ENCODE results near the gene P4HTM.

P4HTM gene

GRCh38 chr3:49017971-49018706 is 28.1 kb downstream of the P4HTM start, which contains the start of gene DALRD3:
Gene DALRD3 (minus strand): TSS chr3:49018580. CDS start chr3:49018564, 16 bp downstream.
- H2AFZ ChIP-seq (ENCODE audit: low read depth, low read length): peak within 1 kb of the TSS; percentile 6
- H3K9me3 ChIP-seq (ENCODE audit: low read length): no peaks in the 10 kb centered on the region
- H3K36me3 ChIP-seq (ENCODE audit: insufficient read depth, low read length): peaks cover 41% of the 10 kb centered on the region
- H3K4me3 ChIP-seq (ENCODE audit: low read length): peak within 1 kb of the TSS; percentile 71
- H3K4me1 ChIP-seq (ENCODE audit: insufficient read depth, low read length): peaks cover 28% of the 10 kb centered on the region
- H3K27me3 ChIP-seq (ENCODE audit: insufficient read depth, low read length): no peaks in the 10 kb centered on the region

GRCh38 chr3:49018707-49019006 is 28.6 kb downstream of the P4HTM start:
- Histone ChIP-seq H3K4me3 (ENCODE audit: low read length) (peak overlapping the region; percentile 71), H3K4me1 (ENCODE audit: insufficient read depth, low read length) (peaks cover 29% of the 10 kb centered on the region), H3K36me3 (ENCODE audit: insufficient read depth, low read length) (peaks cover 38% of the 10 kb centered on the region), H2AFZ (ENCODE audit: low read depth, low read length) (no peak overlapping the region), H3K27me3 (ENCODE audit: insufficient read depth, low read length) (no peaks in the 10 kb centered on the region), H3K9me3 (ENCODE audit: low read length) (no peaks in the 10 kb centered on the region)

GRCh38 chr3:49019941-49020329 is 29.9 kb downstream of the P4HTM start:
- Histone ChIP-seq H3K4me3 (ENCODE audit: low read length) (peak overlapping the region; percentile 66), H3K9me3 (ENCODE audit: low read length) (no peaks in the 10 kb centered on the region), H3K27me3 (ENCODE audit: insufficient read depth, low read length) (no peaks in the 10 kb centered on the region), H3K36me3 (ENCODE audit: insufficient read depth, low read length) (peaks cover 38% of the 10 kb centered on the region), H2AFZ (ENCODE audit: low read depth, low read length) (no peak overlapping the region), H3K4me1 (ENCODE audit: insufficient read depth, low read length) (peaks cover 29% of the 10 kb centered on the region)

DNA sequence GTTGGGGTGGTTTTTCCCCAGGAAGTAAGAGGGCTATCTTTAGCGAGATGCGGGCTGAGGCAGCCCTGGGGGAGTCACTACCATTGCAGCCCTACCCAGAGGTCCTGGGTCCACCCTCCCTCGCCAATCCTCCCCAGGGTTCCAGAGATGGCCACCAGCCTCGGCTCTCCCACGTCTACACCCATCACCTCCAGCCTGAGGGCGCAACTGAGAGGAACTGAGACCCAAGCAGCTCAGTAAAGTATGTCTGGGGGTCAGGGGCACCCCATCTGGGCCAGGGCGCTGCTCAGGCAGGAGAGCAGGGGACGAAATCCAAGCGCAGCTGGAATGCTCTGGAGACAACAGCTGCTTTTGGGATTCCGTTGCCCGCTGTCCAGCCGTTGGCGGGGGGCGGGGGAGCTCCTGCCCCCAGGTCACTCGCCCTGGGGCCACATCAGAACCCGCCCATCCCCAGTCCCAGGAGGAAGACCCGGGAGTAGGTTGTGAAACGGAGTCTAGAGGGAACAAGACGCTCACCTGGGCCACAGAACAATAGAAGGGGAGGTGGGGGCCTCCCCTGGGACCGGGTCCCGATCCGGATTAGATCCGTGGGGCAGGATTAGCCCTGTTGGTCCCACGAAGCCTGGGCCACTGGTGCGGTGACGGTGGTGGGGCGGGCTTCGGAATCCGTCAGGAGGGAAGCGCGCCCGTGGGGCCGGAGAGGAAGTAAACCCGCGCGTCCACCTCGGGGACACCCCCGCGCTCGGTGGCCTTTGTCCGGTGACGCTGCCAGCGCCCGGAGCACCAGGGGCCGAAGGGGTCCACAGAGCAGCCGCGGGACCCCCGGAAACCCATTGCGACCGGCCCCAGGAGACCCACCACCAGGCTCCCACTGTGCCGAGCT is 30.5 kb downstream of the P4HTM start:
- H3K4me3 ChIP-seq (ENCODE audit: low read length): peak overlapping the region; percentile 66
- no peak overlapping the region for H2AFZ ChIP-seq (ENCODE audit: low read depth, low read length)
- no peaks in the 10 kb centered on the region for H3K27me3 ChIP-seq (ENCODE audit: insufficient read depth, low read length)
- H3K36me3 ChIP-seq (ENCODE audit: insufficient read depth, low read length): peaks cover 38% of the 10 kb centered on the region
- peaks cover 29% of the 10 kb centered on the region for H3K4me1 ChIP-seq (ENCODE audit: insufficient read depth, low read length)
- no peaks in the 10 kb centered on the region for H3K9me3 ChIP-seq (ENCODE audit: low read length)

- Histone ChIP-seq H3K9me3 (ENCODE audit: low read length) (no peaks in the 10 kb centered on the region), H3K36me3 (ENCODE audit: insufficient read depth, low read length) (peaks cover 38% of the 10 kb centered on the region), H3K27me3 (ENCODE audit: insufficient read depth, low read length) (no peaks in the 10 kb centered on the region), H3K4me1 (ENCODE audit: insufficient read depth, low read length) (peaks cover 29% of the 10 kb centered on the region), H3K4me3 (ENCODE audit: low read length) (peak overlapping the region; percentile 66), H2AFZ (ENCODE audit: low read depth, low read length) (peak overlapping the region; percentile 58)
Observed at GRCh38 chr3:49021213-49021812, 31.3 kb downstream of the P4HTM start.

DNA sequence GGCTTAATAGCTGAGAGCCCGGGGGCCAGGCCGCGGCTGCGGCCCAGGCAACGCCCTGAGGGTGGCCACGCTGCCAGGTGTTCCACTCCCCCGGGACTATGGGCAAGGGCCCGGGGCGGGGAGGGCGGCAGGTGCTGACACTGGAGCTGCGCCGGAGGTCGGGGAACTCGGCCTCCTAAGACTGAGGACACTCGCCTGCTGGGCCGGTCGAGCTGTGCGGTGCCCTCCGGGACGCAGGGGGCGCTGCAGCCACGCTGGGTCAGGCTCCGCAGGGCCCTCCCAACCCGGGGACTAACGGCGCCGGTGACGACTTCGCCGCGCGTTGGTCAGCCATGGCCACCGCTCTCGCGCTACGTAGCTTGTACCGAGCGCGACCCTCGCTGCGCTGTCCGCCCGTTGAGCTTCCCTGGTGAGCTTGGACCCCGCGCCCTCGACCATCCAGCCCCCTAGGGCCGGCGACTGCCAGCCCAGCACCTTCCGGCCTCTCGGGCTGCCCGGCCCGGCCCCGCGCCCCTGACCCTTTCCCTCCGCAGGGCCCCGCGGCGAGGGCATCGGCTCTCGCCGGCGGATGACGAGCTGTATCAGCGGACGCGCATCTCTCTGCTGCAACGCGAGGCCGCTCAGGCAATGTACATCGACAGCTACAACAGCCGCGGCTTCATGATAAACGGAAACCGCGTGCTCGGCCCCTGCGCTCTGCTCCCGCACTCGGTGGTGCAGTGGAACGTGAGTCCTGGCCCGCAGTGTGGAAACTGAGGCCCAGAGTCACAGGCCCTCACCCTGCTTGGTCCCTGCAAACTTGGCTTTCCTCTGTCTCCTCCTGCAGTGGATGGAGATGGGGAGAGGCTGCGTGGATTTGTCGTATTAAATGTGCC is 32.0 kb downstream of the P4HTM start, which contains the start of gene NDUFAF3:
Gene NDUFAF3, plus strand, starts transcription at position 309 of the 875 bp plus-strand sequence. Its CDS starts 24 bp downstream, at position 333.
- Histone ChIP-seq H3K4me3 (ENCODE audit: low read length) (peak within 1 kb of the TSS; percentile 66), H2AFZ (ENCODE audit: low read depth, low read length) (peak within 1 kb of the TSS; percentile 58), H3K36me3 (ENCODE audit: insufficient read depth, low read length) (peaks cover 36% of the 10 kb centered on the region), H3K4me1 (ENCODE audit: insufficient read depth, low read length) (peaks cover 29% of the 10 kb centered on the region), H3K9me3 (ENCODE audit: low read length) (no peaks in the 10 kb centered on the region), H3K27me3 (ENCODE audit: insufficient read depth, low read length) (no peaks in the 10 kb centered on the region)

DNA sequence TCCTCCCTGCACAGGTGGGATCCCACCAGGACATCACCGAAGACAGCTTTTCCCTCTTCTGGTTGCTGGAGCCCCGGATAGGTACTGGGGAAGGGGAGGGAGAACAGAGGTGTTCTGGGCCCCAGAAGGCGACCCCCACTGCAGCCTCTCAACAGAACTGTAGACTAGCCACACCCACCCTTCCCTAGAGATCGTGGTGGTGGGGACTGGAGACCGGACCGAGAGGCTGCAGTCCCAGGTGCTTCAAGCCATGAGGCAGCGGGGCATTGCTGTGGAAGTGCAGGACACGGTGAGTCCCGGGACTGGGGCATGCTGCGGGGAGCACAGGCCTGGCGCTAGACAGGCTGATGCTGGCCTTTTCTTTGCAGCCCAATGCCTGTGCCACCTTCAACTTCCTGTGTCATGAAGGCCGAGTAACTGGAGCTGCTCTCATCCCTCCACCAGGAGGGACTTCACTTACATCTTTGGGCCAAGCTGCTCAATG is 32.7 kb downstream of the P4HTM start:
- Histone ChIP-seq H2AFZ (ENCODE audit: low read depth, low read length) (no peak overlapping the region), H3K36me3 (ENCODE audit: insufficient read depth, low read length) (peaks cover 41% of the 10 kb centered on the region), H3K27me3 (ENCODE audit: insufficient read depth, low read length) (no peaks in the 10 kb centered on the region), H3K9me3 (ENCODE audit: low read length) (no peaks in the 10 kb centered on the region), H3K4me3 (ENCODE audit: low read length) (peak overlapping the region; percentile 66), H3K4me1 (ENCODE audit: insufficient read depth, low read length) (peaks cover 22% of the 10 kb centered on the region)

DNA sequence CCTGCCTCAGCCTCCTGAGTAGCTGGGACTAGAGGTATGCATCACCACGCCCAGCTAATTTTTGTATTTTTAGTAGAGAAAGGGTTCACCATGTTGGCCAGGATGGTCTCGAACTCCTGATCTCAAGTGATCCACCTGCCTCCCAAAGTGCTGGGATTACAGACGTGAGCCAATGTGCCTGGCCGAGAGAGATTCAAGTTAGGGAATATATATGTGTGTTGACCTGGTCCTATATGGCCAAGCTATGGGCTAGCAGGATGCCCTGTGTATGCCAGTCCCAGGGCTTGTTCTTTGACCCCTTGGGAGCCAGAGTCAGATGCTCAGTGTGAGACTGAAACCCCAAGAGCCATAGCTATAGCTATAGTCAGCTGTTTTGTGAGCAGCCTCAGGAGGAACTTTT is 33.7 kb downstream of the P4HTM start:
- Histone ChIP-seq H3K4me1 (ENCODE audit: insufficient read depth, low read length) (peaks cover 28% of the 10 kb centered on the region), H3K36me3 (ENCODE audit: insufficient read depth, low read length) (peaks cover 43% of the 10 kb centered on the region), H3K4me3 (ENCODE audit: low read length) (no peak overlapping the region), H3K9me3 (ENCODE audit: low read length) (no peaks in the 10 kb centered on the region), H2AFZ (ENCODE audit: low read depth, low read length) (no peak overlapping the region), H3K27me3 (ENCODE audit: insufficient read depth, low read length) (no peaks in the 10 kb centered on the region)

- H3K27me3 ChIP-seq (ENCODE audit: insufficient read depth, low read length): no peaks in the 10 kb centered on the region
- H3K4me1 ChIP-seq (ENCODE audit: insufficient read depth, low read length): peaks cover 31% of the 10 kb centered on the region
- H3K9me3 ChIP-seq (ENCODE audit: low read length): no peaks in the 10 kb centered on the region
- H2AFZ ChIP-seq (ENCODE audit: low read depth, low read length): no peak overlapping the region
- H3K4me3 ChIP-seq (ENCODE audit: low read length): no peak overlapping the region
- H3K36me3 ChIP-seq (ENCODE audit: insufficient read depth, low read length): peaks cover 43% of the 10 kb centered on the region
Observed at GRCh38 chr3:49024449-49024848, 34.4 kb downstream of the P4HTM start.

- H2AFZ ChIP-seq (ENCODE audit: low read depth, low read length): no peak overlapping the region
- H3K4me1 ChIP-seq (ENCODE audit: insufficient read depth, low read length): peaks cover 30% of the 10 kb centered on the region
- no peaks in the 10 kb centered on the region for H3K27me3 ChIP-seq (ENCODE audit: insufficient read depth, low read length)
- H3K4me3 ChIP-seq (ENCODE audit: low read length): no peak overlapping the region
- H3K36me3 ChIP-seq (ENCODE audit: insufficient read depth, low read length): peaks cover 45% of the 10 kb centered on the region
- H3K9me3 ChIP-seq (ENCODE audit: low read length): no peaks in the 10 kb centered on the region
Observed at GRCh38 chr3:49025005-49025792, 35.2 kb downstream of the P4HTM start.

DNA sequence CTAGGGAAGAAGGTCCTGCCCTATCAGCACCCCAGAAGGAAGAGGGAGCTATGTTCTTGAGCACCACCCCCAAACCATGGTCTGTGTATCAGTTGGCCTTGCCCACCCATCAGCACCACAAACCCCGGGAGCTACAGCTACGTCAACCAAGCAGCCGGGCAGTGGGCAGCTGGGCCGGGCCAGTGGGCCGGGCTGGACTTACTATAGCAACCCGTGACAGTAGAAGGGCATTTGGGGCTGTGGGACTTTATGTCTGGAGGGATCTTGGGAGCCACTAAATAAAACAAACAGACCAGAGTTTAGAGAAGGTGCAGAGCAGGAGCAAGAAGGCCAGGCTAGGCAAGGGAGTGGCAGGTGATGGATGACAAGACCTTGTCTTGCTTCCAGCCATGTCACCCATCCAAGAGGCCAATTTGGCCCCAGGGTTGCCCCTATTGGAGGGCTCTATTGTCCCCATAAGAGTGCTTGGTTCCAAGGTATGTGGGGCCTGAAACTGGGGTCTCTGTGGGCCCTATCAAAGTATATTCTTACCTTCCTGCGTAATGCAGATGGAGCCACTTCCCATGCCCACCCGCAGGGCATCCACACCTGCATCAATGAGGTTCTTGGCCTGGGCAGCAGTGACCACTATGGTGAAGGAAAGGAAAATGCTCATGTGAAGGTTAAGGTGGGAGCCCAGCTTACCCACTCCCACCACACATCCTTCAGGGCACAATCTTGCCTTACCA is 35.9 kb downstream of the P4HTM start:
- H3K36me3 ChIP-seq (ENCODE audit: insufficient read depth, low read length): peaks cover 49% of the 10 kb centered on the region
- no peaks in the 10 kb centered on the region for H3K27me3 ChIP-seq (ENCODE audit: insufficient read depth, low read length)
- no peak overlapping the region for H2AFZ ChIP-seq (ENCODE audit: low read depth, low read length)
- no peaks in the 10 kb centered on the region for H3K9me3 ChIP-seq (ENCODE audit: low read length)
- H3K4me3 ChIP-seq (ENCODE audit: low read length): no peak overlapping the region
- H3K4me1 ChIP-seq (ENCODE audit: insufficient read depth, low read length): peaks cover 28% of the 10 kb centered on the region

Measured in neuron (in vitro differentiated cells).